GM12874 (cell line): ENCODE measurements around the gene STK4.

Experiments
- CTCF ChIP-seq: IDR thresholded peaks from 2 replicates; pipeline ENCODE4 v1.5.1; 2011; ENCODE audit warnings: low read depth, mild to moderate bottlenecking, control low read depth, low read length, moderate library complexity; ENCODE audit not compliant: insufficient read depth

The STK4 gene

GRCh38 chr20:44967207-44967807 lies 995 bp downstream of the STK4 start:
- no peak for TF ChIP-seq CTCF

- no peak for TF ChIP-seq CTCF
Observed at GRCh38 chr20:44969300-44969894, 3.1 kb downstream of the STK4 start.

GRCh38 chr20:44970243-44970757 lies 4.0 kb downstream of the STK4 start:
- TF ChIP-seq CTCF, result no peak

DNA sequence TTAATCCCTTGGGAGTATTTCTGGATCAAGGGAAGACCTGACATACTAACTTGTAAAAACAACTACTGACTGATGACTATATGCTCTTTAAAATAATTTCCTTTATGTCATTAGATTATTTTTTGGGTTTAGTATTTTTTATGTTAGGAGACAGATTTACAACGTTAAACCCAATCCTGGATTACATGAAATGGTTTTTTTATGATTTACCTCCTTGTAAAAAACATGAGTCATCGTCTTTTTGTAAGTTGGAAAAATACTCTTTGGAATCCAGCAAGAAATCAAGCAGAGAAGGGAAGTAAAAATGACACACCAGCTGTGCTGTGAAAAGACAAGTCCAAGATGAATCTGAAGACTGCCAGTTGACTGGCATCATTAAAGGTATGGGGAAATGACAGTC lies 6.7 kb downstream of the STK4 start:
- no peak for TF ChIP-seq CTCF

GRCh38 chr20:44976698-44977097 lies 10.4 kb downstream of the STK4 start:
- TF ChIP-seq CTCF, result no peak

DNA sequence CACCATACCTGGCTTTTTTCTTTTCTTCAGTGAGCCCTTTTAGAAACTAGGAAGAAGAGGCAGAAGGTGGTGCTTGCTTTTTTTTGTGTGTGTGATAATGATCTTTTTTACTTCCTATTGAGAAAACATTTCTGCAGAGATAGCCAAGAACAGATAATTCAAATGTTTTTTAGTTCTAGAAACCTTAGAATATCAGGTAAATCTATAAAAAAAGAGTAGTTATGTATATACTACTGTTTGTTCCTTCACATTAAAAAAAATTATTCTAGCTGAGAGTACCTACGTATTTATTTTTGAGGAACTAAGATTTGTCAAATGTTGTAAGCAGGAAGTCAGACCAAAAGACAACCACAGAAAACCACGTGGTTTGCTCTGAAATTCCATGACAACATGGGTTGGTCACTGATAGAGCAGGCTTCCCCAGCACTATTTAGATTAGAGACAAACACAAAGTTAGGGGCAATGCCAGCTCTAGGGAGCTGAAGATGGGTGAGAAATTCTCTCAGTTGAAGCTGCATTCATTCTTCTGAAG lies 12.8 kb downstream of the STK4 start:
- no peak for TF ChIP-seq CTCF

- no peak for TF ChIP-seq CTCF
Observed at GRCh38 chr20:44981736-44982406, 15.6 kb downstream of the STK4 start.
